Epithelial cell of esophagus (primary cell): ENCODE results near the gene WFDC9.
"Not testable (repeated sequence)": the region's sequence is repeated elsewhere in the genome, so short reads cannot be mapped to it uniquely, and the experiment has no call there.

Experiments used
- DNase-seq: peaks from one replicate; pipeline ENCODE4 v3.0.0; 2010; ENCODE audit warnings: low read depth
- H3K4me3 ChIP-seq: 2 replicates; pipeline ENCODE4 v1.5.1; 2011; ENCODE audit warnings: mild to moderate bottlenecking, low read length, control low read depth
- CTCF ChIP-seq: IDR thresholded peaks from 2 replicates; pipeline ENCODE4 v1.5.1; 2011; ENCODE audit warnings: low read depth, mild to moderate bottlenecking, low read length, control low read depth, inconsistent platforms; ENCODE audit not compliant: insufficient read depth; ENCODE audit errors: missing control alignments

WFDC9 gene

GRCh38 chr20:45631184-45631583, at the start of gene WFDC9:
Gene WFDC9, minus strand, starts transcription at chr20:45631284. Its CDS starts 21,103 bp downstream, at chr20:45610181.
- no peak for TF ChIP-seq CTCF
- H3K4me3 ChIP-seq, result no peak within 1 kb of the TSS
- DNase-seq, result no peak

- no peak for DNase-seq
- no peak for TF ChIP-seq CTCF
- no peak overlapping the region for H3K4me3 ChIP-seq
Observed at GRCh38 chr20:45679650-45680049, 48.6 kb upstream of the WFDC9 start.

- no peak for TF ChIP-seq CTCF
- no peak for DNase-seq
- no peak overlapping the region for H3K4me3 ChIP-seq
Observed at GRCh38 chr20:45672765-45673164, 41.7 kb upstream of the WFDC9 start.

GRCh38 chr20:45670139-45670538, 39.1 kb upstream of the WFDC9 start, which contains the start of gene WFDC11:
Gene WFDC11, minus strand, starts transcription at chr20:45670239. Its CDS starts 19,639 bp downstream, at chr20:45650600.
- DNase-seq, result no peak
- TF ChIP-seq CTCF, result no peak
- no peak within 1 kb of the TSS for H3K4me3 ChIP-seq

GRCh38 chr20:45657038-45657437, 26.0 kb upstream of the WFDC9 start:
- DNase-seq, H3K4me3 ChIP-seq: not testable (repeated sequence)

- DNase-seq, H3K4me3 ChIP-seq: not testable (repeated sequence)
Observed at GRCh38 chr20:45651726-45652125, 20.6 kb upstream of the WFDC9 start.

- no peak for DNase-seq
- H3K4me3 ChIP-seq, result no peak overlapping the region
- no peak for TF ChIP-seq CTCF
Observed at GRCh38 chr20:45649312-45649863, 18.3 kb upstream of the WFDC9 start.

- no peak overlapping the region for H3K4me3 ChIP-seq
- DNase-seq, result no peak
- no peak for TF ChIP-seq CTCF
Observed at GRCh38 chr20:45647441-45648050, 16.5 kb upstream of the WFDC9 start.
